HepG2 (cell line): Measurements from ENCODE around the gene CNNM1. TPM values are rescaled to one million over a fixed set of nuclear protein-coding genes. Genes with fewer than 3 reads are reported as not detected.

Experiments
- AFF4 ChIP-seq: sonication (generic); formaldehyde crosslinking; IDR thresholded peaks from 2 replicates; pipeline ENCODE4 v1.4.0; 2020; ENCODE audit warnings: missing genetic modification reagents
- HOXD1 ChIP-seq: sonication (generic); formaldehyde crosslinking; IDR thresholded peaks from 2 replicates; pipeline ENCODE4 v1.5.0; 2020; ENCODE audit warnings: missing genetic modification reagents
- LCORL ChIP-seq, 2 experiments: fragments of 450-650 bp in 1 of 2; sonication (generic) in 1 of 2; formaldehyde crosslinking in 1 of 2; IDR thresholded peaks; 2 replicates each; pipeline versions ENCODE4 v1.5.0 to v1.6.1; 2017 to 2020; ENCODE audit warnings: antibody characterized with exemption in 1 of 2, missing genetic modification reagents in 1 of 2
- NFIC ChIP-seq: IDR thresholded peaks from 2 replicates; pipeline ENCODE4 v1.6.1; 2012; ENCODE audit warnings: mild to moderate bottlenecking, low read length, inconsistent platforms
- NKX3-1 ChIP-seq: sonication (generic); formaldehyde crosslinking; IDR thresholded peaks from 2 replicates; pipeline ENCODE4 v1.5.0; 2020; ENCODE audit warnings: missing genetic modification reagents
- NR2F2 ChIP-seq: IDR thresholded peaks from 2 replicates; pipeline ENCODE4 v1.6.1; 2012; ENCODE audit warnings: low read depth, inconsistent platforms, borderline replicate concordance
- PITX1 ChIP-seq: sonication (generic); formaldehyde crosslinking; IDR thresholded peaks from 2 replicates; pipeline ENCODE4 v1.5.1; 2020; ENCODE audit warnings: mild to moderate bottlenecking, missing genetic modification reagents
- RFX5 ChIP-seq: IDR thresholded peaks from 2 replicates; pipeline ENCODE4 v1.6.1; 2011; ENCODE audit warnings: low read depth, low read length, improper control_type of control experiment
- SAP130 ChIP-seq: IDR thresholded peaks from 2 replicates; pipeline ENCODE4 v1.6.1; 2016; ENCODE audit warnings: low read depth
- SATB2 ChIP-seq: sonication (generic); formaldehyde crosslinking; IDR thresholded peaks from 2 replicates; pipeline ENCODE4 v1.5.0; 2020; ENCODE audit warnings: missing genetic modification reagents
- ZFP37 ChIP-seq: sonication (generic); formaldehyde crosslinking; IDR thresholded peaks from 2 replicates; pipeline ENCODE4 v1.4.0; 2020; ENCODE audit warnings: missing genetic modification reagents, borderline replicate concordance
- ZNF318 ChIP-seq: sonication (generic); formaldehyde crosslinking; IDR thresholded peaks from 2 replicates; pipeline ENCODE4 v1.4.0; 2020; ENCODE audit warnings: mild to moderate bottlenecking, missing genetic modification reagents
- ZNF331 ChIP-seq: sonication (generic); formaldehyde crosslinking; IDR thresholded peaks from 2 replicates; pipeline ENCODE4 v1.4.0; 2020; ENCODE audit warnings: missing genetic modification reagents
- polyA plus RNA-seq, 8 experiments: library from polyadenylated mRNA; depleted of rRNA in 3 of 8; stranded (reverse) in 7 of 8; unstranded in 1 of 8; fragments of >200 nt; fragmentation: Illumina TruSeq in 4 of 8; extraction: Trizol in 4 of 8; gene quantifications; 2 replicates each; pipeline versions ENCODE4 v1.2.1 to v1.2.3, GENCODE V29; 2011 to 2016; ENCODE audit warnings: low read depth in 4 of 8, missing spikeins in 1 of 8, mixed read lengths in 1 of 8; ENCODE audit not compliant: insufficient read depth in 1 of 8
- total RNA-seq, 5 experiments: library from RNA; depleted of rRNA; stranded (reverse); fragments of >200 nt; fragmentation: Illumina TruSeq; extraction: Trizol; gene quantifications; 2 replicates each; pipeline ENCODE4 v1.2.3, GENCODE V29; 2016; ENCODE audit warnings: low read depth in 1 of 5
- TF ChIP-seq, protein P1 (sequence below): sonication (generic); formaldehyde crosslinking; IDR thresholded peaks from 2 replicates; pipeline ENCODE4 v1.4.0; 2020; ENCODE audit warnings: missing genetic modification reagents, mild to moderate bottlenecking, borderline replicate concordance
- TF ChIP-seq, protein P2 (sequence below): IDR thresholded peaks from 2 replicates; pipeline ENCODE4 v1.6.1; 2012; ENCODE audit warnings: inconsistent platforms

The CNNM1 gene
- total and polyA plus RNA-seq, 2 of the 13 experiments (the other 11 are each of a cell fraction or from before 2014, with no cell fraction given), result 4.3 to 9.6 TPM

GRCh38 chr10:99421233-99421739 lies 92.1 kb downstream of the CNNM1 start (continued):
- TF ChIP-seq NR2F2 (peak; percentile 83; the same call in 1 of the 2 replicates), PITX1 (CRISPR knock-in tag) (peak; percentile 90), SATB2 (CRISPR knock-in tag) (0 out of 2 replicates have a peak, but pooled peaks have one; percentile 37), RFX5 (no peak), NFIC (peak; percentile 85; the same call in 1 of the 2 replicates), NKX3-1 (peak; percentile 96), LCORL (IDR thresholded peaks at IDR 0.05) (peak; percentile 68), LCORL (CRISPR knock-in tag; IDR thresholded peaks at IDR 0.05) (peak; percentile 53; the same call in 1 of the 2 replicates), SAP130 (CRISPR knock-in tag) (peak; percentile 87), ZNF331 (CRISPR knock-in tag) (0 out of 2 replicates have a peak, but pooled peaks have one; percentile 44), AFF4 (peak; percentile 68; the same call in 1 of the 2 replicates), ZNF318 (CRISPR knock-in tag) (no peak), ZFP37 (no peak), HOXD1 (peak; percentile 87)
- TF ChIP-seq, protein P1, sequence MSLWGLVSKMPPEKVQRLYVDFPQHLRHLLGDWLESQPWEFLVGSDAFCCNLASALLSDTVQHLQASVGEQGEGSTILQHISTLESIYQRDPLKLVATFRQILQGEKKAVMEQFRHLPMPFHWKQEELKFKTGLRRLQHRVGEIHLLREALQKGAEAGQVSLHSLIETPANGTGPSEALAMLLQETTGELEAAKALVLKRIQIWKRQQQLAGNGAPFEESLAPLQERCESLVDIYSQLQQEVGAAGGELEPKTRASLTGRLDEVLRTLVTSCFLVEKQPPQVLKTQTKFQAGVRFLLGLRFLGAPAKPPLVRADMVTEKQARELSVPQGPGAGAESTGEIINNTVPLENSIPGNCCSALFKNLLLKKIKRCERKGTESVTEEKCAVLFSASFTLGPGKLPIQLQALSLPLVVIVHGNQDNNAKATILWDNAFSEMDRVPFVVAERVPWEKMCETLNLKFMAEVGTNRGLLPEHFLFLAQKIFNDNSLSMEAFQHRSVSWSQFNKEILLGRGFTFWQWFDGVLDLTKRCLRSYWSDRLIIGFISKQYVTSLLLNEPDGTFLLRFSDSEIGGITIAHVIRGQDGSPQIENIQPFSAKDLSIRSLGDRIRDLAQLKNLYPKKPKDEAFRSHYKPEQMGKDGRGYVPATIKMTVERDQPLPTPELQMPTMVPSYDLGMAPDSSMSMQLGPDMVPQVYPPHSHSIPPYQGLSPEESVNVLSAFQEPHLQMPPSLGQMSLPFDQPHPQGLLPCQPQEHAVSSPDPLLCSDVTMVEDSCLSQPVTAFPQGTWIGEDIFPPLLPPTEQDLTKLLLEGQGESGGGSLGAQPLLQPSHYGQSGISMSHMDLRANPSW, result peak; percentile 91
- TF ChIP-seq, protein P2, sequence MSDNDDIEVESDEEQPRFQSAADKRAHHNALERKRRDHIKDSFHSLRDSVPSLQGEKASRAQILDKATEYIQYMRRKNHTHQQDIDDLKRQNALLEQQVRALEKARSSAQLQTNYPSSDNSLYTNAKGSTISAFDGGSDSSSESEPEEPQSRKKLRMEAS, result peak; percentile 64
